Measurements from ENCODE around the gene ANKRD12.

The ANKRD12 gene

DNA sequence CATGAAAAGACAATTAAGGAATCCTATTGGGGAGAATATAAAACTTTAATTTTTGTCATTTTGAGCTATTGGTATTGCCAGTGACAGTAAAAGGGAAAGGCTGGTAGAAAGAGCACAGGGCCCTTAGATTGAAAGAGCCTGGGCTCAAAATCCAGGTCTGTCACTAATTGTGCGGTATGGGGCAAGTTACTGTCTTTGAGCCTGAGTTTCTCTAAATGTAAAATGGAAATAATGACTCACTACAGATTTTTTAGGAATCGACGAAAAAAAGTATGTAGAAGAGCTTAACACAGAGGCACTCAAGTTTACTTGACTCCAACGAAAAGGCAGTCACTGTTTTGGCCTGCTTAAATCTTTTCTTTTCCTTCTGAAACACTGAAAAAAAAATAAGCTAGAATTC is 27.1 kb upstream of the ANKRD12 start:
- H3K27ac ChIP-seq, result peak overlapping the region; percentile 56 to 59
- H3K9me3 ChIP-seq, result no peaks in the 10 kb centered on the region
- H3K4me3 ChIP-seq, result no peak overlapping the region
- TF ChIP-seq, protein P1, sequence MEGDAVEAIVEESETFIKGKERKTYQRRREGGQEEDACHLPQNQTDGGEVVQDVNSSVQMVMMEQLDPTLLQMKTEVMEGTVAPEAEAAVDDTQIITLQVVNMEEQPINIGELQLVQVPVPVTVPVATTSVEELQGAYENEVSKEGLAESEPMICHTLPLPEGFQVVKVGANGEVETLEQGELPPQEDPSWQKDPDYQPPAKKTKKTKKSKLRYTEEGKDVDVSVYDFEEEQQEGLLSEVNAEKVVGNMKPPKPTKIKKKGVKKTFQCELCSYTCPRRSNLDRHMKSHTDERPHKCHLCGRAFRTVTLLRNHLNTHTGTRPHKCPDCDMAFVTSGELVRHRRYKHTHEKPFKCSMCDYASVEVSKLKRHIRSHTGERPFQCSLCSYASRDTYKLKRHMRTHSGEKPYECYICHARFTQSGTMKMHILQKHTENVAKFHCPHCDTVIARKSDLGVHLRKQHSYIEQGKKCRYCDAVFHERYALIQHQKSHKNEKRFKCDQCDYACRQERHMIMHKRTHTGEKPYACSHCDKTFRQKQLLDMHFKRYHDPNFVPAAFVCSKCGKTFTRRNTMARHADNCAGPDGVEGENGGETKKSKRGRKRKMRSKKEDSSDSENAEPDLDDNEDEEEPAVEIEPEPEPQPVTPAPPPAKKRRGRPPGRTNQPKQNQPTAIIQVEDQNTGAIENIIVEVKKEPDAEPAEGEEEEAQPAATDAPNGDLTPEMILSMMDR (IDR thresholded peaks at IDR 0.05), result no peak
- H3K36me3 ChIP-seq, result no peaks in the 10 kb centered on the region
- intact Hi-C loops (cut with DNase I; ENCODE audit: low total_unique reads), result no loop called here
- no peak for DNase-seq
- no peaks in the 10 kb centered on the region for H3K27me3 ChIP-seq
- peaks cover 0 to 100% (median 65%) of the 10 kb centered on the region in 4 donors for H3K4me1 ChIP-seq

DNA sequence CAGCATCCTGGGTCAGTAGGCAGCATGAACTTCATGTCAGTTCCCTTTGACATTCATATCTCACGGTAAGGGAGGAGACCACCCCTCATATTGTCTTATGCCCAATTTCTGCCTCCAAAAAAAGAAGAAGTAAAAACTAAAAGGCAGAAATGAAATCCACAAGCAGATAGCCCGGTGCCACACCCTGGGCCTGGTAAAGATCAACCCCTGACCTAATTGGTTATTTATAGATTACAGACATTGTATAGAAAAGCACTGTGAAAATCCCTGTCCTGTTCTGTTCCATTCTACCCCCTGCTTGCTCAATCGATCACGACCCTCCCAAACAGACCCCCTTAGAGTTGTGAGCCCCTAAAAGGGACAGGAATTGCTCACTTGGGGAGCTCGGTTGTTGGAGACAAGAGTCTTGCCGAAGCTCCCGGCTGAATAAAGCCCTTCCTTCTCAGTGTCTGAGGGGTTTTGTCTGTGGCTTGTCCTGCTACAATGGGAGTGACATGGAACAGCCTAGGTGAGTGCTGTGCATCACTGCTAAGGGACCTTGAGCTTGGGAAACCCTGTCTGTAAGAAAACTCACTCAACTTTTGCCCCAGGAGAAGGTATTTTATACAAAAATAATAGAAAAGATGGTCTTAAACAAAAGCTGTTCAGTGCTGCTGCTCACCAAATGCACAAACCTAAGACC is 23.0 kb upstream of the ANKRD12 start:
- Histone ChIP-seq H3K4me1 (peaks cover 0 to 97% (median 60%) of the 10 kb centered on the region in 4 donors), H3K9me3 (no peaks in the 10 kb centered on the region), H3K4me3 (no peak overlapping the region), H3K27me3 (no peaks in the 10 kb centered on the region), H3K36me3 (no peaks in the 10 kb centered on the region), H3K27ac (peak overlapping the region; percentile 38 to 43)
- intact Hi-C loops (cut with DNase I; ENCODE audit: low total_unique reads), result no loop called here
- TF ChIP-seq, protein P1 (IDR thresholded peaks at IDR 0.05), result no peak
- DNase-seq, result no peak

DNA sequence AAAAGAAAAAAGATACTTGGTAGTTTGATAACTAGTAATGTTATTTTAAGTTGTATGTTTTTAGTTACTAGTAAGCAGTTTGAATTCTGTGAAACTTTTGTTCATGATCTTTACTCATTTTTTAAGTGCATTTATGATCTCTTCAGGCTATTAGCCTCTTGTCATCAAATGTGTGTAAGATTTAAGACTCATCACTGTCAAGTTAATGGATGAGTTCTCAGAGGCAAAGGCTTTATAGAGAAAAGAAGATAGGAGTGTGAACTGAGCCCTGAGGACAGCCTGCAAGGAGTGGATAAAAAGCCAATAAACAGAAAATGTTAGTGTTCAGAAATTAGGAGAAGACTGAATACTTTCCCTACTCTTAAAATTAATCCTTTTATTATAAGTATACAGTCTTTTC is 20.6 kb upstream of the ANKRD12 start:
- DNase-seq, result no peak
- no peaks in the 10 kb centered on the region for H3K9me3 ChIP-seq
- no peak overlapping the region for H3K4me3 ChIP-seq
- H3K4me1 ChIP-seq, result peaks cover 0 to 92% (median 48%) of the 10 kb centered on the region in 4 donors
- intact Hi-C loops (cut with DNase I; ENCODE audit: low total_unique reads), result no loop called here
- H3K27me3 ChIP-seq, result no peaks in the 10 kb centered on the region
- TF ChIP-seq, protein P1 (IDR thresholded peaks at IDR 0.05), result no peak
- H3K36me3 ChIP-seq, result peaks cover 4 to 9% (median 8%) of the 10 kb centered on the region in 3 donors
- H3K27ac ChIP-seq, result peak overlapping the region; percentile 72 to 84

DNA sequence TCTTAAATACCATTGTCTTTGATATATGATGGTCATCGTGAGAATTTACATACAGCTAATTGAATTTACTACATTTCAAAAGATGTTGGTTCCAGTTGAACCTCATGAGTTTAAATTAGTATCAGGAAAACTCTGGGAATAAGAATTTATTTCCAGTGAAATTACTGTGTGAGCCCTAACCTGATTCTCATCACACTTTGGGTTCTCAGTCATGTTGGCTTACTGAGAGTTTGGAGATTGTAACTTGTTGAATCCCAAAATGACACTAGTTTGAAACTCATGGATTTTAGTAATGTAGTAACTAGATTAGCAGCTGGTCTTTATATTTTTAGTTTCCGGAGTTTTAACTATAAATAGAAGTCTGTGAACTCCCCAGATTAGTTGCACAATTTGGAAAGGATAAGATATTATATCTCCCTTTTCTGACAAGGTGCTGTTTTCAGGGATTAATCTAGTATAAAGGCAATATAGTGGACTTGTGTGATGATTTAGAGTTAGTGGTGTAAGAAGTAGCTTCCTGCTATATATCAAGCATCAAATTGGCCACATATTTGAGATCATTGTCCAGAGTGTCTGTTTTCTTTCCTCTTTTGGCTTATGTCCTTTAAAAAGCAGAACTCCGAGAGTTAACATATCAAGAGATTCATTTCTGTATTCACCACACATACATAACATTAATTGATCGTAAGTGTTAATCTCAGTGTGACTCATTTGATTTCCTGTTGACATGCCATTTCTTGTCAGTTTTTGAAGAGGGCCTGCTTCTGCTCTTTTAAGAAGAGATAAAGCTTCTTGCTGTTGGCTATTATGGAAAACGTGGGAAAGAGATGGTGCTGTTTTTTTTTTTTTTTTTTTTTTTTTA is 18.4 kb upstream of the ANKRD12 start:
- peaks cover 11 to 16% (median 15%) of the 10 kb centered on the region in 3 donors for H3K36me3 ChIP-seq
- H3K9me3 ChIP-seq, result no peaks in the 10 kb centered on the region
- H3K27ac ChIP-seq, result peak overlapping the region; percentile 72 to 84
- intact Hi-C loops (cut with DNase I; ENCODE audit: low total_unique reads), result no loop called here
- peak overlapping the region in 1 of 2 donors; percentile 37 for H3K4me3 ChIP-seq
- no peak for DNase-seq
- TF ChIP-seq, protein P1 (IDR thresholded peaks at IDR 0.05), result no peak
- no peaks in the 10 kb centered on the region for H3K27me3 ChIP-seq
- peaks cover 0 to 72% (median 40%) of the 10 kb centered on the region in 4 donors for H3K4me1 ChIP-seq

DNA sequence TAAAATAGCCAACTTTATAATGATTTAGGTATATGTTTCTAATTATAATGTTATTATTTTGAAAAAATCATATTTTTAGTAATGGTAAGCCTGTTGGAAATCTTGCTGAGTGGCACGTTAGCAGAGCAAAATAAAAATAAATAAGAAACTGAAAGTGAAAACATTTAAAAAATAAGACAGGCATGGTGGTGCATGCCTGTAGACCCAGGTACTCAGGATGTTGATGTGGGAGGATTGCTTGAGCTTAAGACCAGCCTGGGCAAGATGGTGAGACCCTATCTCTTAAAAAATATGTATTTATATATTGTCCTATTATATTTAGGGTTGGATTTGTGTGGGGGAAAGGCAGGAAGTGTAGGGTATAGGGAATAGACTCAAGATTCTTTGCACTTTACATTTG is 15.8 kb upstream of the ANKRD12 start:
- no peaks in the 10 kb centered on the region for H3K9me3 ChIP-seq
- intact Hi-C loops (cut with DNase I; ENCODE audit: low total_unique reads), result no loop called here
- TF ChIP-seq, protein P1 (IDR thresholded peaks at IDR 0.05), result no peak
- H3K36me3 ChIP-seq, result peaks cover 13 to 18% (median 16%) of the 10 kb centered on the region in 3 donors
- no peak for DNase-seq
- no peaks in the 10 kb centered on the region for H3K27me3 ChIP-seq
- H3K4me3 ChIP-seq, result no peak overlapping the region
- H3K4me1 ChIP-seq, result peaks cover 0 to 47% (median 28%) of the 10 kb centered on the region in 4 donors
- peak overlapping the region in 1 of 2 donors; percentile 19 for H3K27ac ChIP-seq

All from tibial artery (tissue), 4 donors.